ENCODE results near the gene ZSWIM5.
A peak's percentile ranks its signal among the peaks of the same experiment; 100 is the strongest.
"Not testable (repeated sequence)": the region's sequence is repeated elsewhere in the genome, so short reads cannot be mapped to it uniquely, and the experiment has no call there.

Gene ZSWIM5

DNA sequence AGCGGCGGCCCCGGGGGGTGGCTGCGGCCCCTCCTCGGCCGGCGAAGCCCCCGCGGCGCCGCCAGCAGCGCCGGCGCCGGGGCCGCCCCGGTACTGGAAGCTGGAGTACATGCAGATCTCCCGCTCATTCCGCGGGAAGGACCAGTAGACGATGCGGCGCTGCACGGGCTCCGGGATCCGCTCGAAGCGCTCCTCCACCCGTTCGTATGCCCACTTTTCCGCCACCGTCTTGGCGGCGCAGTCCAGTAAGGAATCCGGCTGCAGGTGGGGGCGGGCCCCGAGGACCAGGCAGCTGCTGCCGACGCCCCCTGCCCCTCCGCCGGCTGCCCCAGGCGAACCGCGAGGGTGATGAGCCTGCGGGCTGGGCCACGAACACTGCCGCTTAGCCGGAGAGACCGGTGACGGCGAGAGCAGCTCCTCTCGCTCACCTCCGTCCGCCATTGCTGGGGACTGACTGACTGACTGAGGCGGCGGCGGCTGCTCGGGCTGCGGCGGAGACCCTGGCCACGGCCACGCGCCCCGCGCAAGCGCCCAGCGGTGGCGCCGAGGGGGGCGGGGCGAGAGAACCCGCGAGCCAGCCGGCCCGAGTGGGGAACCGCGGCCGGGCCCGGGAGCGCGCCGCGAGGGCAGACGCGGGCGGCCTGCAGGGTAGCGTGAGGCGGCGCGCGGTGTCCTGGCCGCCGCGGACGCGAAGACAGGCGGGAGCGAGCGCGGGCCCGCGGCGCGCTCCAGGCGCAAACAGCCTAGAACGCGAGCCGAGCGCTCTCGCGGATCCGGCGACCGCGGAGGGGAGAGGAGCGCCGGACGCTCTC lies at the start of gene ZSWIM5:
Gene ZSWIM5 (minus strand): TSS at position 696 of the 812 bp plus-strand sequence. CDS start 255 bp downstream, at position 441.
- peak; percentile 56 to 64 for DNase-seq

DNA sequence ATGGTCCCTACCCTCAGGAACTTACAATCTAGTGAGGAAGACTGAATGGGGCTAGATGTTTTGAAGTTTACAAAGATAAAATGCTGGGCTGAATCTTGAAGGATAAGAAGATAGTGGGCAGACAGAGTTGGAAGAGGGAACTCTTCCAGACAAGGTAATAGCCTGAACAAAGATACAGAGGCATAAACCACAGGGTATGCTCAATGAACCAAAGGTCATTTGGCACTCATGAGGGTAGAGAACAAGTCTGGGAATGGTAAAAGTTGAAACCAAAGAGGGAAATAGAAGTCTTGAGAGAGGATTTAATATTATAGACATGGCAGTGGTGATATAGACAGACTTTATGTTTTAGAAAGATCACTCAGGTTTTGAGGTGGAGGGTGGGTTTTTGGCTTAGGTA lies 48.1 kb upstream of the ZSWIM5 start:
- no peak for DNase-seq

- DNase-seq = no peak
Measured at GRCh38 chr1:45250544-45250943, 44.1 kb upstream of the ZSWIM5 start.

GRCh38 chr1:45248004-45248403 lies 41.6 kb upstream of the ZSWIM5 start:
- not testable (repeated sequence) for DNase-seq

- peak in 1 of 2 experiments; percentile 11 for DNase-seq
Measured at GRCh38 chr1:45246760-45247159, 40.4 kb upstream of the ZSWIM5 start.

GRCh38 chr1:45246359-45246758 lies 40.0 kb upstream of the ZSWIM5 start:
- DNase-seq = not testable (repeated sequence)

DNA sequence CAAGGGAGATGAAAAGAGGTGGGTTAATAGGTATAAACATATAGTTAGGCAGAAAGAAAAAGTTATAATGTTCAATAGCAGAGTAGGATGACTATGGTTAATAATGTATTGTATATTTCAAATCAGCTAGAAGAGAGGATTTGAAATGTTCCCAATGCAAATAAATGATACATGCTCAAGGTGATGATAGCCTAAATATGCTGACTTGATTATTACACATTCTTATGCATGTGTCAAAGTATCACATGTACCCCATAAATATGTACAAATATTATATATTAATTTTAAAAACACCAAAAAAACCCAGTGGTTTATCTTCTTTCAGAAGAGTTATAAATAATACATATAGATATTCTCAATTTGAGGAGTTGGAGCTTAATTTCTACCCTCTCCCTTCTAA lies 38.3 kb upstream of the ZSWIM5 start:
- no peak for DNase-seq

GRCh38 chr1:45243476-45244343 lies 37.3 kb upstream of the ZSWIM5 start:
- DNase-seq = no peak

DNA sequence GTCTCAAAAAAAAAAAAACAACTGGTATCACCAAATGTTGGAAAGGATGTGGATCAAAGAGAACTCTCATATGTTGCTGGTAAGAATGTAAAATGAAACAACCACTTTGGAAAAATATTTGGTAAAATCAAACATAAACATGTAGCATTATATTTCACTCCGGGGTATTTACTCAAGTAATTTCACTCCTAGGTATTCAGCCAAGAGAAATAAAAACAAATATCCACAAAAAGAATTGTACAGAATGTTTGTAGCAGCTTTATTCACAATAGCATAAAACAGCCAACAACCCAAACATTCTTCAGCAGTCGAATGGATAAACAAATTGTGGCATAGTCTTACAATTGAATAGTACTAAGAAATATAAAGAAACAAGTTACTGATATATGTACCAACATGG lies 32.4 kb upstream of the ZSWIM5 start:
- no peak for DNase-seq

DNA sequence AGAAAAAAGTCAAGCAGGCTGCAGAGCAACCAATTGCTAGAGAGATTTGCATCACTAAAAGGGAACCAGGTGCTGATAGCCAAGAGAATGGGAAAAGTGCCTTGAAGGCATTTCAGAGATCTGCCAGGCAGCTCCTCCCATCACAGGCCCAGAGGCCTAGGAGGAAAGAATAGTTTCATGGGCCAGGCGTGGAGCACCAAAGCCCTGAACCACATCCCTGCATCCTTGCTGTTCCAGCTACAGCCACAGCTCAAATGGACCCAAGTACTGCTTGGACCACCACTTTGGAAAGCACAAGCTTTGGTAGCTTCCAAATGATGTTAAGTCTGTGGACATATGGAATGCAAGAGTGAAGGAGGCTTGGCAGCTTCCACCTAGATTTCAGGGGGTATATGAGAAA lies 29.7 kb upstream of the ZSWIM5 start:
- no peak for DNase-seq

DNA sequence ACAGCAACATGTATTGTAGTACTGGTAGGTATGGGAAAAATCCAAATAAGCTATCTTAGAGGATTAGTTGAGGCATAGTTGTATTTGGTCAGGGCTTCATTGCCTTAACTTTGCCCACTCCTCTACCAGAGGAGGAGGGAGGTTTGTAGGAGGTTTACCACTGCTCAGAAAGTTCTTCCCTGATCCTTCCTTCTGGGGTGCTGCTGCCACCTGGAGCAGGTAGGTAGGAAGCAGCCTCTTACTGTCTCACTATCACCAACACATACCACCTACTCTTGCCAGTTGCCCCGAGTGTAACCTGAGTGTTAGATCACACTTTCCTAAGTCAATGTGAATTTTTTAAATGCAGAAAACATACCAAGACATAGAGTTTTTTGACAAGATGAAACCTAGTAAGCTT lies 24.1 kb upstream of the ZSWIM5 start:
- DNase-seq = no peak

- DNase-seq = no peak
Measured at GRCh38 chr1:45225598-45225997, 19.2 kb upstream of the ZSWIM5 start.

DNA sequence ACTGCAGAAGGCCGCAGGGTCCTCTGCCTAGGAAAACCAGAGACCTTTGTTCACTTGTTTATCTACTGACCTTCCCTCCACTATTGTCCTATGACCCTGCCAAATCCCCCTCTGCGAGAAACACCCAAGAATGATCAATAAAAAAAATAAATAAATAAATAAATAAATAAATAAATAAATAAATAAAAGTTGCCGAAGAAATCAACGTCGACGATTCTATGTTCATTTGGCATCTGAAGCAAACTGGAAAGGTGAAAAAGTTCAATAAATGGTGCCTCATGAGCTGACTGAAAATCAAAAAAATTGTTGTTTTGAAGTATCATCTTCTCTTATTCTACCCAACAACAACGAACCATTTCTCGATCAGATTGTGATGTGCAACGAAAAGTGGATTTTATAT lies 17.3 kb upstream of the ZSWIM5 start:
- not testable (repeated sequence) for DNase-seq

DNA sequence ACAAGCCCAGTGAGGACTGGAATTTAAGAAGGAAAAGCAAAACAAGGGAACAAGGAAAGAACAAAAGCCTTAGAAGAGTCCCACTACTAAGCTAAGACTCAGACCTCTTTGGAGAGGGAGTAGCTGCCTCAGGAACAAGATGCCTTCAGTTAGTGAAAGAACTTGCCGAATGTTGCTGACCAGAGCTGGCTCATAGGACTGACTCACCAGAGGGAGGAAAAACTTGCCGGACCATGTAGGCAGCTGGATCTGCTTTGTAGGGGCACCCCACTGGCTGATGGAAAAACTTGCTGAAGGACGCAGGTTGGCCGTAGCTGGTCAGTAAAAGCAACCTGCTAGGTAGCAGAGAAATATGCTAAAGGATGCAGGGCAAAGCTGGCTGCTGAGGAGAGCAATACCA lies 15.3 kb upstream of the ZSWIM5 start:
- DNase-seq = no peak

GRCh38 chr1:45216861-45217260 lies 10.5 kb upstream of the ZSWIM5 start:
- DNase-seq = no peak

DNA sequence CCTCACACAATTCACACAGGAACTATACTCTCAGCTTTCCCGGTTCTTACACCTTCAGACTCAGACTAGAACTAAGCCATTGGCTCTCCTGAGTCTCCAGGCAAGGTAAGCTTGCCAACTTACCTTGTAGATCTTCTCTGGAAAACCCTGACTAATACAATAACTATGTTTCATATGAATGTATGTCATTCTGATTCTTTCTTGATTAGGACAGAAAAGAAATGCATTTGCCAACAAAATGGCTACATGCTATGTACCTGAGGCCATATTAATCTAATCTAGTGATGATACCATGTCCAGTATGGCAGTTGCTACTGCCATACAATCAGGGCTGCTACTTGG lies 9.8 kb upstream of the ZSWIM5 start:
- DNase-seq = no peak

DNA sequence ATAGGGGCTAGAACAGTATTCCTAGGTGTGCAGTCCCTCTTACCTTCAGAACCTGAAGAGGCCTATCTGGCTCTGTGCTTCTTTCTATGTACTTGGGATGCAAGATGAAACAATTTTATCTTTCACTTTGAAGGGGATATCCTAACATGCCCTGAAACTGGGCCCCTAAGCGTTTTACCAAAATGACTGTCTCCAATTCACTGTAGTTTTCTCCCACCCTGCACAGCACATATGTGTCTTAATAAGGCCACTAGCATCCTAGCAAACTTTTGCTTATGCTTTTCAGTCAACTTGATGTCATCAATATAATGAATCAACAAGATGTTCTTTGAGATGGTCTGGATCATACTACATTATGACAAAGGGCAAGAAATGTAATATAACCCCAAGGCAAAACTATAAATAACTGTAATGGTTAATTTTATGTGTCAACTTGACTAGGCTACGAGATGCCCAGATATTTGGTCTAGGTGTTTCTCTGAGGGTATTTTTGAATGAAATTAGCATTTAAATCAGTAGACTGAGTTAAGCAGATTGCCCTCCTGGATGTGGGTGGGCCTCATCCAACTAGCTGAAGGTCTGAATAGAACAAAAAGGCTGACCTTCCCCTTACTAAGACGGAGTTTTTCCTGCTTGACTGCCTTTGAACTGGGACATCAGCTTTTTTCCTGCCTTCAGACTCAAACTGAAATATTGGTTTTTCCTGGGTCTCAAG lies 9.2 kb upstream of the ZSWIM5 start:
- no peak for DNase-seq

DNA sequence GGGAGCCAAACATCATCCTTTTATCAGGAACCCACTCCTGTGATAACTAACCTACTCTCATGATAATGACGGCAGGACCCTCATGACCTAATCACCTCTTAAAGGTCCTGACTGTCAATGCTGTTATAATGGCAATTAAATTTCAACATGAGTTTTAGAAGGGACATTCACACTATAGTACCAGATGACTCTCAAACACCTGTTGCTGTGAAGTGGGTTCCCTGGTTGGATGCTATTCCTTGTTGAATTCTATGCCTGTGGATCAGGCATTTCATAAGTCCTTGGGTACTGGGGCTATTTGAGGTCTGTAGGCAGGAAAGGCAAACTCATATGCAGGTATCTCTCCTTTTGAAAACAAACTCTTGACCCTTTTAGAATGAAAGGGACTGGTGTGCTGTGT lies 7.5 kb upstream of the ZSWIM5 start:
- no peak for DNase-seq

GRCh38 chr1:45211076-45211475 lies 4.7 kb upstream of the ZSWIM5 start:
- no peak for DNase-seq

DNA sequence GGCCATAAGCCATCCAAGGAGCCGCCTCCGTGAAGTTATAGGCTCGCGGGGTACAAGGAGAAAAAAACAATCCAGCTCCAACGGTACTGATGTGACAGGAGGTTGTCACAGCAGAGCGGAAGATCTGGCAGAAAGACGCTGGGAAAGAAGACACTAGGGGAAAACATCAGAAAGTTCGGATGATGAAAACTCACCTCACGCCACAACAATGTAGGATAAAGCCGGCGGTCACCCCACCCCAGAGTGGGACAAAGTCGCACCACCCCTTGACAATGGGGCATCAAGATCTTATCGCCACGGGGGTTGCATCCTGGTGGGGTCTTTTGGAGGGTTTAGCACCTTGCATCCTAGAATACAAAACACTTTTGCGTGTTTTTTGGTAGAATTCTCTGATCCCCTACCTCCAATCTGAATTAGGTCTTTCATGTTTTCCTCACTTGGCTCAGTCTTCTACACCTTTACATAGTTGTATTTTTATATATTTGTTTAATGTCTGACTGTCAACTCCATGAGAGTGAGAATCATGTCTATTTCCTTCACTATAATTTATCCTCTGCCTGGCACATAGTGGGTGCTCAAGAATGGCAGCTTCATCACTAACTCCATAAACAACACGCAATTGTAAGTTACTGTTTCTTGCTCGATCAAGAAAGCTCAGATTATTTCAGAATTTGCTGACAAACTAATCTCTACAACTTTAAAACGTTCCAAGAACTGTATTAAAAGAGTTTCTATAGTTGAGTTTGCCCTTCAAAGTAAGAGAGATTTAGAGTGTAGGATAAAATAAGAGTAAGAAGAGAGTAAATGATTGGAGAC lies 611 bp upstream of the ZSWIM5 start:
- no peak for DNase-seq

GRCh38 chr1:45205011-45205909 lies 1.1 kb downstream of the ZSWIM5 start:
- DNase-seq = peak in 1 of 2 experiments; percentile 2
